Endothelial cell of umbilical vein (primary cell): ENCODE results near the gene NR2F2.

Experiments
- CTCF ChIP-seq, 2 donors: IDR thresholded peaks; 1 replicate in 1 of 2; 2 replicates in 1 of 2; pipeline ENCODE4 v1.5.1; 2011; ENCODE audit warnings: low read length in 2 of 2, mild to moderate bottlenecking in 2 of 2, moderate library complexity in 2 of 2, control low read depth in 1 of 2, inconsistent platforms in 1 of 2, low read depth in 1 of 2; ENCODE audit not compliant: insufficient read depth in 1 of 2; ENCODE audit errors: extremely low read depth in 1 of 2
- EZH2 ChIP-seq: IDR thresholded peaks from 2 replicates; pipeline ENCODE4 v1.6.1; 2012; ENCODE audit warnings: borderline replicate concordance, low read depth, mild to moderate bottlenecking, moderate library complexity, low read length, inconsistent platforms; ENCODE audit not compliant: severe bottlenecking
- FOS ChIP-seq: IDR thresholded peaks from 2 replicates; pipeline ENCODE4 v1.6.1; 2011; ENCODE audit warnings: mild to moderate bottlenecking, low read length, moderate library complexity, borderline replicate concordance; ENCODE audit not compliant: insufficient read depth
- JUN ChIP-seq: IDR thresholded peaks from 2 replicates; pipeline ENCODE4 v1.6.1; 2011; ENCODE audit warnings: borderline replicate concordance, low read depth; ENCODE audit not compliant: insufficient read length, insufficient read depth
- MAX ChIP-seq: IDR thresholded peaks from 2 replicates; pipeline ENCODE4 v1.6.1; 2011; ENCODE audit not compliant: insufficient read depth, insufficient read length
- MYC ChIP-seq: IDR thresholded peaks from one replicate; pipeline ENCODE4 v1.6.1; 2011; ENCODE audit warnings: mild to moderate bottlenecking, low read depth, low read length
- POLR2A ChIP-seq: IDR thresholded peaks from 2 replicates; pipeline ENCODE4 v1.6.1; 2012; ENCODE audit warnings: low read depth, mild to moderate bottlenecking, control low read depth, low read length
- POLR2AphosphoS5 ChIP-seq: IDR thresholded peaks from 2 replicates; pipeline ENCODE4 v1.6.1; 2012; ENCODE audit warnings: low read depth, mild to moderate bottlenecking, control low read depth, low read length, moderate library complexity; ENCODE audit not compliant: insufficient read depth

GRCh38 chr15:96336596-96337364 is 6.3 kb downstream of the NR2F2 start:
- TF ChIP-seq POLR2A, result peak; percentile 62
- TF ChIP-seq EZH2, result no peak
- TF ChIP-seq CTCF (IDR thresholded peaks at IDR 0.05; ENCODE audit: extremely low read depth in 1 of 2, insufficient read depth in 1 of 2, low read depth in 1 of 2, low read length in 2 of 2), result no peak
- peak; percentile 39 for TF ChIP-seq POLR2AphosphoS5
- TF ChIP-seq MAX, result no peak
- no peak for TF ChIP-seq FOS
- TF ChIP-seq MYC, result no peak
- no peak for TF ChIP-seq JUN
